Urinary bladder (tissue), 4 donors: ENCODE results near the gene TMEM229B. TPM values are rescaled to one million over a fixed set of nuclear protein-coding genes. Genes with fewer than 3 reads are reported as not detected.

Experiments
- DNase-seq: peaks from one replicate; pipeline ENCODE4 v3.0.0-alpha.2; 2015; ENCODE audit errors: extremely low spot score
- H3K27ac ChIP-seq: one replicate; pipeline ENCODE4 v1.5.1; 2013; ENCODE audit warnings: low read depth, mild to moderate bottlenecking, moderate library complexity
- H3K36me3 ChIP-seq: one replicate; pipeline ENCODE4 v1.6.1; 2013; ENCODE audit warnings: mild to moderate bottlenecking, moderate library complexity; ENCODE audit not compliant: insufficient read depth
- H3K4me1 ChIP-seq: one replicate; pipeline ENCODE4 v1.6.1; 2013; ENCODE audit warnings: mild to moderate bottlenecking, moderate library complexity; ENCODE audit not compliant: insufficient read depth
- H3K4me3 ChIP-seq: one replicate; pipeline ENCODE4 v1.5.1; 2013; ENCODE audit warnings: low read depth, low read length
- WGBS: extraction: QIAGEN DNeasy Blood & Tissue Kit; methylation state at CpG from one replicate; pipeline ENCODE4 v1.1.7; 2013; 5-methylcytosine and 5-hydroxymethylcytosine counted together
- polyA plus RNA-seq: library from polyadenylated mRNA; stranded (reverse); fragments of 200-250 nt; gene quantifications from one replicate; pipeline ENCODE4 v1.2.3, GENCODE V29; 2013
- small RNA-seq: library from RNA; depleted of rRNA; stranded (forward); fragments of <200 nt; gene quantifications from one replicate; pipeline ENCODE3, GENCODE V24; 2014
- total RNA-seq: library from RNA; depleted of rRNA; stranded (reverse); fragments of >200 nt; gene quantifications from one replicate; pipeline ENCODE4 v1.2.3, GENCODE V29; 2014
- donor health status: healthy with polysubstance abuse.
- donor health status: healthy.

The TMEM229B gene
- total and polyA plus RNA-seq, 2 donors = 3.0 to 4.4 TPM

DNA sequence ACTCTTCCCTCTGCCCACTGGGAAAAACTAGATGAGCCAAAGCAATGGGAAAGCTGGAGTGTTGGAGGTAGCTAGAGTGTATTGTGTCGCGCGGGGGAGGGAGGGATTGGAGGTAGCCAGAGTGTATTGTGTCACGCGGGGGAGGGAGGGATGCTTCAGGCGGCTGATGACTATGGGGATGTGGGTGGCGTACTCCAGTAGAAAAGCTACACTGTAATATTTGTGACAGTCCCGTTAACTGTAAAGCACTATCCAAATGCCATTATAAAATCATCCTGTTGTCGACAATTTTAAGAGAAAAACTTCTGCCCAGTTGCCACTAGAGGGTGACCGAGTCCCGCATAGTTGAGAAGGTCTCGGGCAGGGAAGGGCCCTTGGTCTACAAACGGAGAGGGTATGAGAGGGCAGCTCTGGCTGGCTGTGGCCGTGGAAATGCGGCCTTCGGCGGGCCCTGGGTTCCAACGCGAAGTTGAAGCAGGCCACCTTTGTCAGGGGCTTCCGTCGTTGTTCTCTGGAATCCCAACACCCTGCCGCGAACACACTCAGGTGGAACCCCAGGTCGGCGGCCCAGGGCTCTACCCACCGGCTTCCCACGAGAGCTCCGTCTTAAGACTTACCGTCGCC, 61.4 kb downstream of the TMEM229B start:
- H3K36me3 ChIP-seq = no peaks in the 10 kb centered on the region
- no peak overlapping the region for H3K27ac ChIP-seq
- 27% methylated on average over 30 of the region's 30 CpGs for WGBS
- peak; percentile 51 for DNase-seq
- no peaks in the 10 kb centered on the region for H3K4me1 ChIP-seq
- no peak overlapping the region for H3K4me3 ChIP-seq

DNA sequence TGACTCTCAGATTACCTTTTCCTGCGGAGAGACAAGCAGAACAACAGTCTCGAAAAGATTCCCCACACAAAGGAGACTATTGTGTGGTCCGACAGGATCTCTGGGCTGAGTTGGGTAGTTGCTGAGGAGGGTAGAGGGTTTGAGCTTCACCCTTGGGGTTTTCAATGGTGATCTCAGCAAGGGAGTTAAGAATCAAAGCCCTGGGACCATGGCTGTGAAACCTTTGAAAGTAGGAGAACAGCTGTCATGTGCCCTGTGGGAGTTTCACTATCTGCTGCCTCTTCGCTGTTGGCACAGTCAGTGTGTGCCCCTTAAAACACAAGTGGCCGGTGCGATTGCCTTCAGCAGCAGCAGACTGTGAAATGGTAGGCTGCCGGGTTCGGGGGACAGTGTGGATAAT, 62.4 kb downstream of the TMEM229B start:
- H3K27ac ChIP-seq = no peak overlapping the region
- no peak for DNase-seq
- H3K4me3 ChIP-seq = no peak overlapping the region
- no peaks in the 10 kb centered on the region for H3K4me1 ChIP-seq
- no peaks in the 10 kb centered on the region for H3K36me3 ChIP-seq
- WGBS = 83% methylated on average over 8 of the region's 8 CpGs

- no peak overlapping the region for H3K4me3 ChIP-seq
- H3K27ac ChIP-seq = no peak overlapping the region
- DNase-seq = no peak
- WGBS = 78% methylated on average over 4 of the region's 4 CpGs
- H3K36me3 ChIP-seq = no peaks in the 10 kb centered on the region
- H3K4me1 ChIP-seq = no peaks in the 10 kb centered on the region
Measured at GRCh38 chr14:67425608-67426007, 62.9 kb downstream of the TMEM229B start.

DNA sequence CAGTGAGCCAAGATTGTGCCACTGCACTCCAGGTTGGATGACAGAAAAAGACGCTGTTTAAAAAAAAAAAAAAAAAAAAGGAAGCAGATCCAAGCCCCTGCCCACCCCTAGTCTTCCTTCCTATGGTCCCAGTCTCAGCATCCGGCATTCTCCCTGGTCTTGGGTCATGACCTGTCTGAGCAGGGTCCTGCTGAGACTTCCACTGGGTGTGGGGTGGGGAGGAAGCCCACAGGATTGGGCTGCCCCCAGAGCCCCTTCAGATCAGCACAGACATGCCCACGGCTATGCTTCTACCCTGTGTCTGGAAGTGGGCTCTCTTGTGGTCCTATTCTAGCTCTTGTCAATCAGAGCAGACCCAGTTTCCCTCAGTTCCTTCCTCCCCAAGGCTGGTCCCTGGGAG, 64.0 kb downstream of the TMEM229B start:
- no peak for DNase-seq
- WGBS = 43% methylated on average over 3 of the region's 3 CpGs
- no peak overlapping the region for H3K4me3 ChIP-seq
- no peaks in the 10 kb centered on the region for H3K4me1 ChIP-seq
- no peaks in the 10 kb centered on the region for H3K36me3 ChIP-seq
- no peak overlapping the region for H3K27ac ChIP-seq

- Histone ChIP-seq H3K27ac (no peak overlapping the region), H3K36me3 (no peaks in the 10 kb centered on the region), H3K4me3 (no peak overlapping the region), H3K4me1 (no peaks in the 10 kb centered on the region)
- no peak for DNase-seq
- WGBS = 71% methylated on average over 2 of the region's 2 CpGs
Measured at GRCh38 chr14:67423424-67423823, 65.1 kb downstream of the TMEM229B start.

DNA sequence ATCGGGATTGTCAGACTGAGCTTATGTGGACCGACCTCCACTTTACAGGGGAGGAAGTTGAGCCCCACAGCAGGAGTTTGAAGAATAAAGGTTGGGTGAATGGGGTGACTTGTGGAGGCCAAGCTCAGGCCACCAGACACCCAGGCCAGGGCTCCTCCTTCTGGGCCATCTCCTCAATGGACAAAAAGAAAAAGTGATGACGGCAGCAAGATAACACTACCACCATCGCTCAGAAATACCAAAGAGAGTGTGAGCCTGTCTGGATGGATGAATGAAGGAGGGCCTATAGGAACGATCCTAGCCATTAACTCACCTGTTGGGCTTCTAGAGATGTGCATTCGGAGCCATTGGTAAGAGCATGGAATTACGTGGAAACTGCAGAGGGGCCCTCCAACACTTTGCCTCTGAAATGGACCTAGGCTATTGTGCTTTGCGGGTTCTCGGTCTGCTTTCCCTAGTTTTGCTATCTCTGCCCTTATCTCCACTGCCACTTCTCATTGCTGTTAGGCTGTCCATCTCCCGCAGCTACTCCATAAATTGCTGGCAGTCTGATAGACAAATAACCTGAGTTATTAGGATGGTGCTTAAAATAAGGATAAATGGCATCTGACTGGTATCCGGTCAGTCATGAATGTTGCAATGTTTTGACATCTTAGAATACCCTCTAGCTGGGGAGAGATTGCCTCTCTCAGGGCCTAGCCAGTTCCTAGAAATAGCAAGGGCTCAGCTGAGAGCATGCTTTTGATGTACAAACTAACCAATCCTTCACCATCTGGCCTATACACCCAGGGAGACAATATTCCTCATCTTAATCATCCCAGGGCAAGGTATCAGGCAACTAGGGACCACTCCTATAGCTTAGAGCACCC, 66.9 kb downstream of the TMEM229B start:
- no peaks in the 10 kb centered on the region for H3K4me1 ChIP-seq
- no peak overlapping the region for H3K4me3 ChIP-seq

More for the DNA sequence above, 66.9 kb downstream of the TMEM229B start:
- DNase-seq = no peak
- H3K27ac ChIP-seq = no peak overlapping the region
- WGBS = 88% methylated on average over 11 of the region's 11 CpGs
- H3K36me3 ChIP-seq = no peaks in the 10 kb centered on the region

Small RNA genes lying within 50 kb of the gene (small RNA-seq; reads per million reads assigned to genes)
- not detected for gene MIR5694

Other genes with a start within 250 kb of the TMEM229B start
- 45.4 TPM for gene PALS1, start 247.3 kb downstream of the TMEM229B start, total RNA-seq
- 10.0 TPM for gene PALS1, start 247.3 kb downstream of the TMEM229B start, polyA plus RNA-seq
- 112 TPM for gene ATP6V1D, start 128.9 kb downstream of the TMEM229B start, total RNA-seq
- 52.8 TPM for gene ATP6V1D, start 128.9 kb downstream of the TMEM229B start, polyA plus RNA-seq
- 71.6 TPM for gene EIF2S1, start 128.4 kb downstream of the TMEM229B start, total RNA-seq
- 107 TPM for gene EIF2S1, start 128.4 kb downstream of the TMEM229B start, polyA plus RNA-seq
- 4.0 TPM for gene PLEK2, start 76.6 kb downstream of the TMEM229B start, total RNA-seq
- gene PLEK2, start 76.6 kb downstream of the TMEM229B start, polyA plus RNA-seq = 3.9 TPM
- gene PLEKHH1, start 44.6 kb upstream of the TMEM229B start, total RNA-seq = 5.1 TPM
- 3.9 TPM for gene PLEKHH1, start 44.6 kb upstream of the TMEM229B start, polyA plus RNA-seq
- gene PIGH, start 111.5 kb upstream of the TMEM229B start, total RNA-seq = 26.3 TPM
- 26.0 TPM for gene PIGH, start 111.5 kb upstream of the TMEM229B start, polyA plus RNA-seq
- gene ARG2, start 131.2 kb upstream of the TMEM229B start, total RNA-seq = 2.1 TPM
- gene ARG2, start 131.2 kb upstream of the TMEM229B start, polyA plus RNA-seq = 4.7 TPM
- 39.2 TPM for gene VTI1B, start 185.9 kb upstream of the TMEM229B start, total RNA-seq
- gene VTI1B, start 185.9 kb upstream of the TMEM229B start, polyA plus RNA-seq = 79.1 TPM
- gene RDH11, start 207.0 kb upstream of the TMEM229B start, total RNA-seq = 72.1 TPM
- 63.8 TPM for gene RDH11, start 207.0 kb upstream of the TMEM229B start, polyA plus RNA-seq
- gene RDH12, start 213.2 kb upstream of the TMEM229B start, total RNA-seq = not detected
- gene RDH12, start 213.2 kb upstream of the TMEM229B start, polyA plus RNA-seq = 0.04 TPM